ENCODE results near the gene OTOG.

OTOG gene

GRCh38 chr11:17541330-17541885, 5.7 kb upstream of the OTOG start:
- DNase-seq: no peak

- DNase-seq: no peak
These were observed 4.8 kb upstream of the OTOG start for GRCh38 chr11:17542249-17542648.

- no peak for DNase-seq
These were observed 4.0 kb upstream of the OTOG start for GRCh38 chr11:17543041-17543440.

GRCh38 chr11:17543574-17544180, 3.4 kb upstream of the OTOG start:
- no peak for DNase-seq

GRCh38 chr11:17544181-17544622, 2.9 kb upstream of the OTOG start, which contains the start of gene USH1C:
Gene USH1C (minus strand): TSS chr11:17544416. CDS start chr11:17544307, 109 bp downstream.
- peak; percentile 28 for DNase-seq

- DNase-seq: no peak
These were observed 819 bp upstream of the OTOG start for GRCh38 chr11:17546240-17546639.

- DNase-seq: no peak
These were observed 873 bp downstream of the OTOG start for GRCh38 chr11:17547932-17548331.

GRCh38 chr11:17548444-17548843, 1.4 kb downstream of the OTOG start:
- DNase-seq: no peak

GRCh38 chr11:17550450-17551346, 3.6 kb downstream of the OTOG start:
- no peak for DNase-seq

- no peak for DNase-seq
These were observed 4.4 kb downstream of the OTOG start for GRCh38 chr11:17551347-17552040.

GRCh38 chr11:17552041-17552355, 4.9 kb downstream of the OTOG start:
- no peak for DNase-seq

GRCh38 chr11:17552392-17553248, 5.6 kb downstream of the OTOG start:
- DNase-seq: no peak

- no peak for DNase-seq
These were observed 6.1 kb downstream of the OTOG start for GRCh38 chr11:17553249-17553546.

- DNase-seq: no peak
These were observed 7.4 kb downstream of the OTOG start for GRCh38 chr11:17554487-17554886.

- no peak for DNase-seq
These were observed 9.9 kb downstream of the OTOG start for GRCh38 chr11:17556999-17557398.

- DNase-seq: no peak
These were observed 11.1 kb downstream of the OTOG start for GRCh38 chr11:17558025-17558780.

GRCh38 chr11:17558916-17559315, 11.9 kb downstream of the OTOG start:
- no peak for DNase-seq

- DNase-seq: no peak
These were observed 12.5 kb downstream of the OTOG start for GRCh38 chr11:17559341-17560087.

- DNase-seq: no peak
These were observed 13.4 kb downstream of the OTOG start for GRCh38 chr11:17560281-17561110.

- no peak for DNase-seq
These were observed 14.0 kb downstream of the OTOG start for GRCh38 chr11:17561111-17561415.
